HFF-Myc (cell line): ENCODE results near the gene GRIK4.

Experiments used
- DNase-seq: peaks from one replicate; pipeline ENCODE4 v3.0.0-alpha.2; 2011; ENCODE audit warnings: low read depth; ENCODE audit errors: extremely low read depth
- H3K4me3 ChIP-seq: replicated peaks from 2 replicates; pipeline ENCODE4 v1.5.1; 2011; ENCODE audit warnings: low read depth, mild to moderate bottlenecking, control low read depth, low read length
- CTCF ChIP-seq: IDR thresholded peaks from 2 replicates; pipeline ENCODE4 v1.5.1; 2012; ENCODE audit warnings: mild to moderate bottlenecking, low read depth, low read length, control low read depth; ENCODE audit errors: missing control alignments

Gene GRIK4

GRCh38 chr11:120573756-120574354 is 62.3 kb downstream of the GRIK4 start:
- no peak for DNase-seq
- no peak for TF ChIP-seq CTCF
- H3K4me3 ChIP-seq, result no peak overlapping the region

- TF ChIP-seq CTCF, result no peak
- no peak overlapping the region for H3K4me3 ChIP-seq
- DNase-seq, result no peak
Observed at GRCh38 chr11:120574876-120575275, 63.3 kb downstream of the GRIK4 start.

- DNase-seq, result no peak
- no peak for TF ChIP-seq CTCF
- no peak overlapping the region for H3K4me3 ChIP-seq
Observed at GRCh38 chr11:120575461-120575860, 63.9 kb downstream of the GRIK4 start.

GRCh38 chr11:120576606-120577005 is 65.1 kb downstream of the GRIK4 start:
- no peak overlapping the region for H3K4me3 ChIP-seq
- DNase-seq, result no peak
- TF ChIP-seq CTCF, result no peak

- no peak for TF ChIP-seq CTCF
- H3K4me3 ChIP-seq, result no peak overlapping the region
- DNase-seq, result no peak
Observed at GRCh38 chr11:120577041-120577440, 65.5 kb downstream of the GRIK4 start.

- TF ChIP-seq CTCF, result no peak
- DNase-seq, result no peak
- no peak overlapping the region for H3K4me3 ChIP-seq
Observed at GRCh38 chr11:120577624-120578363, 66.2 kb downstream of the GRIK4 start.
